WTC11 (cell line): Measurements from ENCODE around the gene GALNT16.

ENCODE experiments used
- CREB1 ChIP-seq: sonication (generic); formaldehyde crosslinking; IDR thresholded peaks from 2 replicates; pipeline ENCODE4 v1.8.0; 2023; ENCODE audit warnings: mild to moderate bottlenecking, missing genetic modification reagents
- CTCF ChIP-seq: fragments of 200-600 bp; IDR thresholded peaks from 2 replicates; pipeline ENCODE4 v1.8.0; 2022; ENCODE audit warnings: antibody characterized with exemption
- E2F1 ChIP-seq: sonication (generic); formaldehyde crosslinking; IDR thresholded peaks from 2 replicates; pipeline ENCODE4 v1.8.0; 2022; ENCODE audit warnings: mild to moderate bottlenecking, missing genetic modification reagents

DNA sequence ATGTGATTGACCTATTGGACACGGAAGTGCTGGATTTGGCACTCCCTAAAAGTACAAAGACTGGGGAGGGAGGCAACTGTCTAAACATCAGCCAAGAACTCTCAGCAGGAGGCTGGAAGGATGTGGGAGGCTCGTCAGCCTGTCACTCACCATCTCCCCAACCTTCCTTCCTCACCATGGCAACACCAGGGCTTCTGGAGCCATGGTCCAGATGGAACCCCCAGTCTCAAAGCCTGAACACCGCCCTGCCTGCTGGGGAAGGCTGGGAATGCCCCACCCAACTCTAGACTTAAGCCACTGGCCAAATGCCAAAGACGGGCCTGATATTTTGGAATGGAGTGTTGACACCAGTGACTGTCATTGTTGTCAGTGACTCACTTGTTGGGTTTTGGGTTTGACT lies 55.3 kb downstream of the GALNT16 start:
- TF ChIP-seq E2F1 (CRISPR knock-in tag) (no peak), CREB1 (CRISPR knock-in tag) (no peak), CTCF (no peak)
